DMS53 (cell line): ENCODE measurements around the gene TRIM24.

Experiments used
- DNase-seq: peaks from one replicate; lab custom pipeline; 2025; lab: John Stamatoyannopoulos, UW

TRIM24 gene

GRCh38 chr7:138579136-138579535 lies 119.1 kb downstream of the TRIM24 start:
- DNase-seq: no peak

DNA sequence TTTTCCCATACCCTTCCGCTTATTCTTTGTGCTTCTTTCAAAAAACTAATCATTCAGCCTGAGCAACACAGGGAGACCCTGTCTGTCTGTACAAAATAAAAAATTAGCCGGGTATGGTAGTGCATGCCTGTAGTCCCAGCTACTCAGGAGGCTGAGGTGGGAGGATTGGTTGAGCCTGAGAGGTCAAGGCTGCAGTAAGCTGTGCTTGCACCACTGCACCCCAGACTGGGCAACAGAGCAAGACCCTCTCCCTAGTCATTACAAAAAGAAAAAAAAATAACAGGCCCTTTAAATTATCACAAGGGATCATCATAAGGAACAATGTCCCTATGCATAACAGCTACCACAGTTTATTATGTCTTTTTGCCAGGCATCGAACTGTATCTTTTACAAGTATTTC lies 119.6 kb downstream of the TRIM24 start:
- DNase-seq: no peak

- no peak for DNase-seq
These were observed 121.0 kb downstream of the TRIM24 start for GRCh38 chr7:138581065-138581464.

- DNase-seq: no peak
These were observed 124.2 kb downstream of the TRIM24 start for GRCh38 chr7:138584283-138584682.

DNA sequence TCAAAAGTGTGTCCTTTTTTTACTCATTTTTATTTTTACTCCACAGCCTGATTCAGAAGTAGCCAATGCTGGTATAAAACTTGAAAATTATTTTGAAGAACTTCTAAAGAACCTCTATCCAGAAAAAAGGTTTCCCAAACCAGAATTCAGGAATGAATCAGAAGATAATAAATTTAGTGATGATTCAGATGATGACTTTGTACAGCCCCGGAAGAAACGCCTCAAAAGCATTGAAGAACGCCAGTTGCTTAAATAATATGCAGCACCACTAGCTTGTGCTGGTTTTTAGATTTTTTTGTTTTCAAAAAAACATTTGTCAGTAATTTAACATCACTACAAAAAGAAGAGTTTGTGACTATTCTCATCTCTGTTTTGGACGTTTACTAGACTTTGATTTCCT lies 124.6 kb downstream of the TRIM24 start:
- no peak for DNase-seq

DNA sequence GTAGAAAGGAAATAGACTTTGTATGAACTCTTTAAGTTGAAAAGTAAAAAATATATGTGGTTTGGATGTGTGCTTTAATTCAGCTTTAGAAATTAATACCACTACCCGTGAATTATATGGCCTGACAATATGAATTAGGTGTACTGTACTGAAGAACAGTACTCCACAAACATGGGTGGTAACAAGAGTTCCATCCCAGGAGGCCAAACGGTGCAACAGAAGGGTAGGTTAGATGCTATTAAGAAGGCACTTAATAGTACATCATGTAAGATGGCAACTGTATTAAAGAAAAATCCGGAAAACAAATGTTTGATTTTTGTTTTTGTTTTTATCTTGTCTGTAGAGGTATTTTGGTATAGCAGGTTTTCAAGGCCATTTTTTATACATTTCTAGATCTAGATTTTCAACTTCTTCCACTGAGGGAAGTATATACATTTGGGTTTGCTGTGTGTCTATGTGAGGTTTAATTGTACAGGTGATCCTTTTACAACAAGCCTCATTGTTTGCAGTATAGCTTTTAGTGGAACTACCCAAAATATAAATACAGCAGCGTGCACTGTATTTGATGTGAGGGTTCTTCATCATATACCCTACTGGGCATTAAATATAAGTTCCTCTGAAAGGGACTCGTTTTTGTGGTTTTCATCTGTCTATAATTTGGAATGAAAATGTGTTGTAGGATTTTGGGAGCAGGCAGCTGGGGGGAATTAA lies 125.4 kb downstream of the TRIM24 start:
- DNase-seq: no peak

- peak; percentile 29 for DNase-seq
These were observed 127.4 kb downstream of the TRIM24 start for GRCh38 chr7:138587485-138587884.

GRCh38 chr7:138588986-138589385 lies 128.9 kb downstream of the TRIM24 start:
- no peak for DNase-seq

GRCh38 chr7:138590154-138590553 lies 130.1 kb downstream of the TRIM24 start:
- DNase-seq: no peak

DNA sequence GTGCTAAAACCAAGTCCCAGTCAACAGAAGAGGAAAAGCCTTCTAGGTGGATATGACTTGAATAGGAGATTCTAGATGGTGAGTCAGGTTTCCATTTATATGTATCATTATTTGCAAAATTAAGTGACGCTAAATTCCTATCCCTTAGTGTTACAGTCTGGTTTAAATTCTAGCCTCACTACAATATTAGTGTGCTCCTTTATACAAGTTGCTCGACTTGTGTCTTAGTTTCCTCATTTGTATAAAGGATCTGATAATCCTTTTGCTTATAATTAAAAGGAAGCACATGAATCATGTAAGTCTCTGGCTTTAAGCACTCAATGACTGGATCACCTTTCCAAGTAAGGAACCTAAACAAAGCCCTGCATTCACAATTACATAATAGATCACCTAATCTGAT lies 135.4 kb downstream of the TRIM24 start:
- no peak for DNase-seq

DNA sequence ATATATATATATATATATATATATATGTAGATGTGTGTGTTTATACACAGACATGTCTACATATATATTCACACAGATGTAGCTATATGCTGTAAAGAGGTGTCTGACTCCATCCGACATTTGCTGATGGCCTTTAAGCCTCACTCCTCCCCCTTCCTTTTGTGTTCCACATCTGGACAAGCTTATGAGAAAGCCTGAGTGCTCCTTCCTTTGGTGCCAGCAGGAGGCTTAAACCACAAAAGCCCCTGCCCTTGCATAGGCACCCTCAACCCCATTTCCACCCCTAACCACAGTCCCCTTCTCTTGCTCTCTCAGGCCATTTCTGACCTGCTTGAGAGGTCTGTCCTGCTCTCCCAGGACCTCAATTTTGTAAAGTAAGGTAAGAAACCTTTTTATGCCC lies 142.4 kb downstream of the TRIM24 start:
- DNase-seq: peak; percentile 13

- peak; percentile 13 for DNase-seq
These were observed 143.7 kb downstream of the TRIM24 start for GRCh38 chr7:138603549-138604318.

DNA sequence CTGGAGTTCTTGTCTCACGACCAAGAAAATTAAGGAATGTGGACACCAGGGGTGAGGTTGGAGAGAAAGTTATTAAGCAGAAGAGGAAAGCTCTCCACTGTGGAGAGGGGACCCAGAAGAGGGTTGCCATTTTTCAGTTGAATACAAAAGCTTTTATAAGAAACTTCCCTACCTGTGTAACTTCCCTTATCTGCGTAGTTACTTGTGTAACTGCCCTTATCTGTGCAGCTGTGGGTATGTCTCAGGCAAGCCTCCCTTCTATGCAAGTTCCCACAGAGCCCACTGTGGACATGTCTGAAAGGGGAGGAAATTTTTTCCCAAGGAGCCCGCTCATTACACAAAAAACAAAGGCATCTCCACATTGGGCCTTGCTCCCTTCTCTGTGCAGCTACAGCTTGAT lies 146.2 kb downstream of the TRIM24 start:
- peak; percentile 43 for DNase-seq

DNA sequence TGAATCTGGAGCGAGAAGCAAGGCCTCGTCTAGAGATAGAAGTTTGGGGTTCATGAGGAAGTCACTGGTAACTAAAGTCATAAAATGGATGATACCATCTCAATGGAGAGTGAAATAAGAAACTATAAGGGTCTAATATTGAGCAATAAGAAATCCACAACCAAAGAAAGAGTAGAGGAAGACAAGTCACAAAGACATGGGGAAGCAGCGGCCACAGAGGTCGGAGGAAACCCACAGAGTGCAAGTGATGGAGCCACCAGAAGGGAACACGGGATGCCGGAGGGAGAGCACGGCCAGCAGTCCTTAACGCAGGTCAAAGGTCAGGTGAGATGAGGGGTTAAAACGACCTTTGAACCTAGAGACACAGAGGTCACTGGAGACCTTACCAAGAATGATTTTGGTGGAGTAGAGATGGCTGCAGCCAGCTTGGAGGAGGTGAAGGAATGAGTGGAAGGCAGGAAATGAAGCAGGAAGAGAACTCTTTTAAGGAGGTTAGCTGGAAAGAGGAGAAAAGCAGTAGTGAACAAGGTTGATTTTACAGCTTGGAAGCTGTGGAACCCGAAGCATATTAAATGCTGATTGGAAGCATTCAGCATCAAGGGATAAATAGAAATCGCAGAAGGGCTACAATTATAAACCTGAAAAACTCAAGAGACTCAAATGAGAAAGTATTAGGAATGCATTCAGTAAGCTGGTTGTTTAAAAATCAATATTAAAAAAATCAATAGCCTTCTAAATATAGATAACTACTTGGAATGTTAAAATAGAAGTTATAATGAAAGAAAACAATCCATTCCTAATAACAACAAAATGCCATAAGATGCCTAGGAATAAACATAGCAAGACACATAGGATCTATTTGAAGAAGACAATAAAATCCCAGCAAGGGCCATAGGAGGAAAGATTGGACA lies 147.4 kb downstream of the TRIM24 start:
- no peak for DNase-seq

GRCh38 chr7:138608275-138608674 lies 148.2 kb downstream of the TRIM24 start:
- no peak for DNase-seq

GRCh38 chr7:138610671-138611170 lies 150.7 kb downstream of the TRIM24 start:
- DNase-seq: no peak

DNA sequence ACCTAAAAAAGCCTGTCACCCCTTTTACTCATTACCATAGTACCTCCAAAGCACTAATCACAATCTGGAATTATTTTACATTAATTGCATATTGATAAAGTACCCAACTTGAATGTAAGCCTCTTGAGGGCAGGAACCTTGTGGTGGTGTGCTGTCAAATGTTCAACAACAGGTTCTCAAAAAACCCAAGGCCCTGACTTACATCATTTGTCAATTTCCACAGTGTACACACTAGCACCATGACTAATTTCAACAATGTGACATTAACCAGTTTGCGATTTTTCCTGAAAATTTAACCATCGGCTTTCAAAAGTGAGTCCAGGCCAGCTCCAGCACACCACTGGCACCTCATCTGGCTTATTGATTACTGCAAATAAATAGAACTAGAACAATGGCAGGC lies 153.6 kb downstream of the TRIM24 start:
- DNase-seq: peak; percentile 62

DNA sequence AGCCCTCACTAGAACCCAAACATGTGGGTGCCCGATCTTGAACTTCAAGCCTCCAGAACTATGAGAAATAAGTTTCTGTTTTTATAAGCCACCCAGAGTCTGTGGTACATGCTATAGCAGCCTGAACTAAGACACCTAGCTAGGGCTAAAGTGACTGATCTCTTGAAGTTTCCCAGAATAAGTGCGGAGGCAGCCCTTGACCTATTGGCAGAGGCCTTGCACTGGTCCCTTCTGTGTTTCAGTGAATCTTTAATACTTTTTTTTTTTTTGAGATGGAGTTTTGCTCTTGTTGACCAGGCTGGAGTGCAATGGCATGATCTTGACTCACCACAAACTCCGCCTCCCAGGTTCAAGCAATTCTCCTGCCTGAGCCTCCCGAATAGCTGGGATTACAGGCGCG lies 156.0 kb downstream of the TRIM24 start:
- DNase-seq: no peak

GRCh38 chr7:138618506-138618905 lies 158.4 kb downstream of the TRIM24 start:
- DNase-seq: no peak

DNA sequence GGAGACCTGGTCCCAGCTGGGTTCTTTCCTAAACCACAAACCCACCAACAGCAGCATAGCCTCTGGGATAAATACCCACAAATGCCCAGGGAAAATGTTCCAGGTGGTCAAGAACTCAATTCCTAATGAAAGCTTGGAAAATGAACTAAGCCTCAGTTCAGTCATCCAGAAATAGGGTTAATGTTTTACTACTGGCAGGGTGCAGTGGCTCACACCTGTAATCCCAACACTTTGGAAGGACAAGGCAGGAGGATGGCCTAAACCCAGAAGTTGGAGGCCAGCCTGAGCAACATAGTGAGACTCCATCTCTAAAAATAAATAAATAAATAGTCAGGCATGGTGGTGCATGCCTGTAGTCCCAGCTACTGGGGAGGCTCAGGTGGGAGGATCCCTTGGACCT lies 158.9 kb downstream of the TRIM24 start:
- peak; percentile 69 for DNase-seq

GRCh38 chr7:138622841-138623240 lies 162.8 kb downstream of the TRIM24 start:
- DNase-seq: no peak

- peak; percentile 68 for DNase-seq
These were observed 165.2 kb downstream of the TRIM24 start for GRCh38 chr7:138625084-138625848.
